ENCODE results near the gene NGEF. TPM values are rescaled to one million over a fixed set of nuclear protein-coding genes. Genes with fewer than 3 reads are reported as not detected.

Gene NGEF
- total RNA-seq, 1 experiment from 2014 or later, result 1.9 TPM

GRCh38 chr2:232910376-232910775 is 102.7 kb downstream of the NGEF start:
- TF ChIP-seq CTCF (conservative IDR thresholded peaks at IDR 0.05), result no peak
- H4K20me1 ChIP-seq (ENCODE audit: control insufficient read depth, insufficient read depth, insufficient read length), result no peaks in the 10 kb centered on the region
- H2AFZ ChIP-seq (ENCODE audit: low read length), result no peak overlapping the region
- H2BK12ac ChIP-seq (ENCODE audit: insufficient read length, low read depth, low read length), result no peak overlapping the region
- Mint-ChIP-seq H3K27me3 (ENCODE audit: low read depth) (peaks cover 23% of the 10 kb centered on the region), H3K27ac (no peak overlapping the region), H3K9me3 (peaks cover 32 to 35% of the 10 kb centered on the region in 2 experiments), H3K4me1 (peaks cover 3% of the 10 kb centered on the region in 2 experiments; a peak in 2 of 4 replicates), H3K36me3 (ENCODE audit: insufficient read depth in 1 of 3, low read depth in 3 of 3) (peaks cover 12 to 15% (median 14%) of the 10 kb centered on the region in 3 experiments; a peak in 5 of 7 replicates), H3K4me3 (no peak overlapping the region)
- no peak overlapping the region for H4K91ac ChIP-seq (ENCODE audit: insufficient read length, low read depth, low read length)
- H3K9ac ChIP-seq (ENCODE audit: extremely low read depth, insufficient read length, low read length), result no peak overlapping the region
- no peak overlapping the region for H3K27ac ChIP-seq (ENCODE audit: insufficient read length, low read depth, low read length)
- H2BK15ac ChIP-seq (ENCODE audit: low read depth, low read length), result no peak overlapping the region
- H3K56ac ChIP-seq (ENCODE audit: insufficient read length, low read depth, low read length), result no peak overlapping the region
- H3K27me3 ChIP-seq (ENCODE audit: insufficient read depth, low read length), result no peaks in the 10 kb centered on the region
- no peak overlapping the region for H3K18ac ChIP-seq (ENCODE audit: insufficient read length, low read depth, low read length)
- no peaks in the 10 kb centered on the region for H3K23me2 ChIP-seq (ENCODE audit: insufficient read length, low read depth, low read length, poor library complexity, severe bottlenecking)
- H3K79me1 ChIP-seq (ENCODE audit: insufficient read depth, low read depth, low read length, poor library complexity, severe bottlenecking), result no peaks in the 10 kb centered on the region
- no CpG with 5 or more reads among the region's 6 CpGs for WGBS (ENCODE audit: extremely low coverage, insufficient read length, low lambda C conversion rate)
- no peak overlapping the region for H4K8ac ChIP-seq (replicated peaks; ENCODE audit: insufficient read length, low read depth, low read length)
- H3K9me3 ChIP-seq (ENCODE audit: control insufficient read depth, low read depth, low read length), result no peaks in the 10 kb centered on the region
- no peaks in the 10 kb centered on the region for H3K4me1 ChIP-seq (ENCODE audit: insufficient read depth, low read length)
- H3T11ph ChIP-seq (ENCODE audit: low read length), result no peak overlapping the region
- no peak overlapping the region for H2BK20ac ChIP-seq (ENCODE audit: low read depth, low read length, poor library complexity, severe bottlenecking)
- no peaks in the 10 kb centered on the region for H3K79me2 ChIP-seq (ENCODE audit: insufficient read depth, low read length)
- H3K23ac ChIP-seq (ENCODE audit: insufficient read length, low read depth, low read length), result no peak overlapping the region
- no peak for DNase-seq
- no peak overlapping the region for H2AK5ac ChIP-seq (ENCODE audit: insufficient read length, low read length)
- H4K5ac ChIP-seq (ENCODE audit: insufficient read length, low read depth, low read length), result no peak overlapping the region
- no peak overlapping the region for H3K4me2 ChIP-seq (ENCODE audit: insufficient read depth, insufficient read length, low read length)
- H2BK120ac ChIP-seq (ENCODE audit: low read depth, low read length, poor library complexity, severe bottlenecking), result no peak overlapping the region
- H3K4ac ChIP-seq (ENCODE audit: low read depth, low read length), result no peak overlapping the region
- no peak overlapping the region for H3K14ac ChIP-seq (ENCODE audit: insufficient read depth, low read length)
- H2BK5ac ChIP-seq (ENCODE audit: insufficient read length, low read length), result no peak overlapping the region

All from H9 (cell line).